WTC11 (cell line): ENCODE measurements around the gene CSTPP1.

ENCODE experiments used
- CREB1 ChIP-seq: sonication (generic); formaldehyde crosslinking; IDR thresholded peaks from 2 replicates; pipeline ENCODE4 v1.8.0; 2023; ENCODE audit warnings: mild to moderate bottlenecking, missing genetic modification reagents
- ESRRA ChIP-seq: sonication (generic); formaldehyde crosslinking; IDR thresholded peaks from 2 replicates; pipeline ENCODE4 v1.8.1; 2022; ENCODE audit warnings: mild to moderate bottlenecking, missing genetic modification reagents, borderline replicate concordance
- TF ChIP-seq, protein P1 (sequence below): sonication (generic); formaldehyde crosslinking; IDR thresholded peaks from 2 replicates; pipeline ENCODE4 v1.8.0; 2022; ENCODE audit warnings: mild to moderate bottlenecking, missing genetic modification reagents

DNA sequence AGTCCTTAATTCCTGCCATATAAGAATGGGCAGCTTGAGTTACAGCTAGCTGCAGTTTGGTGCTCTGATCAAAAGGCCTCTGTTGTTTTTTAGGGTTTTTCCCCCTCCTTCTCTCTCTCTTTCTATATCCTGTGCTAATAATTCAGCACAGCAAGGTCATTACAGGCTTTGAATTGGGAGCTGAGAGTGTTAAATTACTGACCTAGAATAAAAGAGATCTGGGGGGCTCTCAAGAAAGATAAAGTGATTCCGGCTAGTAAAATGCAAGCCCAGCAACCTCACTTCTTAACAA lies 84.9 kb downstream of the CSTPP1 start:
- TF ChIP-seq, protein P1, sequence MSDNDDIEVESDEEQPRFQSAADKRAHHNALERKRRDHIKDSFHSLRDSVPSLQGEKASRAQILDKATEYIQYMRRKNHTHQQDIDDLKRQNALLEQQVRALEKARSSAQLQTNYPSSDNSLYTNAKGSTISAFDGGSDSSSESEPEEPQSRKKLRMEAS = no peak
- TF ChIP-seq ESRRA (CRISPR knock-in tag) = no peak
- no peak for TF ChIP-seq CREB1
